Right cardiac atrium (tissue), 5 donors: Measurements from ENCODE around the gene SLC44A5. TPM values are rescaled to one million over a fixed set of nuclear protein-coding genes. Genes with fewer than 3 reads are reported as not detected.
A peak's percentile ranks its signal among the peaks of the same experiment; 100 is the strongest.
"Not testable (repeated sequence)": the region's sequence is repeated elsewhere in the genome, so short reads cannot be mapped to it uniquely, and the experiment has no call there.

Experiments
- ATAC-seq, 2 donors: fragments of 200-7000 bp; cut with Tn5 transposase; one replicate each; pipeline versions ENCODE4 v1.8.0 to v1.9.1; 2020; ENCODE audit warnings: moderate library complexity in 2 of 2, mild to moderate bottlenecking in 1 of 2
- DNase-seq, 3 donors: peaks; one replicate each; pipeline ENCODE4 v3.0.0-alpha.2; 2020
- H3K27ac ChIP-seq: one replicate; pipeline ENCODE4 v1.5.1; 2013; ENCODE audit warnings: mild to moderate bottlenecking, low read length, control low read depth, moderate library complexity
- H3K27me3 ChIP-seq: one replicate; pipeline ENCODE4 v1.6.1; 2013; ENCODE audit not compliant: control insufficient read depth, insufficient read depth
- H3K4me1 ChIP-seq: one replicate; pipeline ENCODE4 v1.6.1; 2013; ENCODE audit warnings: low read length; ENCODE audit not compliant: control insufficient read depth, insufficient read depth
- H3K4me3 ChIP-seq: one replicate; pipeline ENCODE4 v1.5.1; 2013; ENCODE audit warnings: low read length, control low read depth
- H3K9me3 ChIP-seq: one replicate; pipeline ENCODE4 v1.6.1; 2013; ENCODE audit warnings: low read length; ENCODE audit not compliant: control insufficient read depth
- WGBS: extraction: QIAGEN DNeasy Blood & Tissue Kit; methylation state at CpG from one replicate; pipeline ENCODE4 v1.1.7; 2013; 5-methylcytosine and 5-hydroxymethylcytosine counted together
- intact Hi-C, 4 donors: fragments of 100-400 bp; cut with DNase I; formaldehyde crosslinking; loops; one replicate each; pipeline versions ENCODE4 v1.11.0 to v1.14.0; 2022 to 2023
- long read RNA-seq, 4 donors: library from polyadenylated mRNA; unstranded; transcript quantifications; one replicate each; pipeline ENCODE4 v2.0.0, GENCODE V29; 2020 to 2021
- polyA plus RNA-seq: library from polyadenylated mRNA; stranded (reverse); fragments of 200-250 nt; gene quantifications from one replicate; pipeline ENCODE4 v1.2.3, GENCODE V29; 2013
- total RNA-seq, 4 donors: library from RNA; stranded (reverse); fragmentation: NEBNext Ultra II Directional; extraction: Animal tissue kit (Norgen Biotek cat#: 25700); gene quantifications; one replicate each; pipeline ENCODE4 v1.2.1, GENCODE V29; 2021
- donor health status: healthy with polysubstance abuse.
- donor health status: DM: no; HTN: yes; CAD: no.
- donor health status: DM: no; HTN: no; CAD: no.
- donor health status: DM: no; HTN: yes; CAD: no; lungs with severe emphysema.
- donor health status: DM: yes; HTN: yes; CAD: no.

The SLC44A5 gene
- total RNA-seq, result 1 to 10 TPM; 1.1 to 4.1 (median 1.3) TPM
- polyA plus RNA-seq, result 0.48 TPM
- long read RNA-seq, donor 1, partial matches to known transcripts, result 0 of 2 reads
- long read RNA-seq, donor 1, other reads (novel, unspliced or antisense), result 2 of 2 reads
- long read RNA-seq, donor 2, partial matches to known transcripts, result 0 of 1 reads
- long read RNA-seq, donor 2, other reads (novel, unspliced or antisense), result 1 of 1 reads
- long read RNA-seq, donor 3, partial matches to known transcripts, result 5 of 15 reads
- long read RNA-seq, donor 3, other reads (novel, unspliced or antisense), result 10 of 15 reads
- long read RNA-seq, donor 4, result 0 reads

DNA sequence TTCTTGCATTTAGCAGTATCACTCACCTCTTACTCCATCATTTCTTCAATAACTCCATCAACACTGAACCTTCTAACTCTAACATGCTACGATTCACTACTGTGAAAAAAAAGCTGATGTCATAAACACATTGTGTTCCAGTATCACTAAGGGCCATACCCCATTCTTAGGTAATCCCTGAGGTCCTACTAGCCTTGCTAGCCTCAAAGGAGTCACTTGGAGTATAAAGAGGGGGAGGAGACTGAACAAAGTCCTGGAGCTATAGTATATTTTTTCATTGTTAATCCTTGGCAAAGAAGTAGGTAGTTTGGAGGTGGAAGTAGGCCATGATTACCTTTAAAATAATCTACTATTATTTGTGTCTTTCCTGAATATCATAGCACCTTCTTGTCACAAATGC is at the start of gene SLC44A5:
SLC44A5 (minus strand) TSS at position 101 of the 400 bp plus-strand sequence. CDS start 69,667 bp downstream, outside the sequence.
- H3K27me3 ChIP-seq, result no peaks in the 10 kb centered on the region
- no peaks in the 10 kb centered on the region for H3K9me3 ChIP-seq
- intact Hi-C loops, result no loop called here
- no peak for ATAC-seq
- WGBS, result 66% methylated on average over 1 of the region's 1 CpG
- no peak for DNase-seq
- no peak within 1 kb of the TSS for H3K27ac ChIP-seq
- no peaks in the 10 kb centered on the region for H3K4me1 ChIP-seq
- no peak within 1 kb of the TSS for H3K4me3 ChIP-seq

DNA sequence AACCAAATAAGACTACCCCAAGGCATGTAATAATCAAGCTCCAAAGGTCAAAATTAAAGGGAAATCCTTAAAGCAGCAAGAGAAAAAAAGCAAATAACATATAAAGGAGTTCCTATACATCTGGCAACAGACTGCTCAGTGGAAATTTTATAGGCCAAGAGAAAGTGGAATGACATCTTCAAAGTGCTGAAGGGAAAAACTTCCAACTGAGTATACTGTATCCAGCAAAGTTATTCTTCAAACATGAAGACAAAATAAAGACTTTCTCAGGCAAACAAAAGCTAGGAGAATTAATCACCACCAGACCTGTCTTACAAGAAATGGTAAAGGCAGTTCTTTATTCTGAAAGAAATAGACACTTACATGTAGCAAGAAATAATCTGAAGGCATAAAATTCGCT is 45.0 kb upstream of the SLC44A5 start:
- no peaks in the 10 kb centered on the region for H3K9me3 ChIP-seq
- ATAC-seq (no peak), DNase-seq (no peak)
- intact Hi-C loops, result no loop called here
- H3K27ac ChIP-seq, result no peak overlapping the region
- no peaks in the 10 kb centered on the region for H3K4me1 ChIP-seq
- no peaks in the 10 kb centered on the region for H3K27me3 ChIP-seq
- 53% methylated on average over 1 of the region's 1 CpG for WGBS
- no peak overlapping the region for H3K4me3 ChIP-seq

DNA sequence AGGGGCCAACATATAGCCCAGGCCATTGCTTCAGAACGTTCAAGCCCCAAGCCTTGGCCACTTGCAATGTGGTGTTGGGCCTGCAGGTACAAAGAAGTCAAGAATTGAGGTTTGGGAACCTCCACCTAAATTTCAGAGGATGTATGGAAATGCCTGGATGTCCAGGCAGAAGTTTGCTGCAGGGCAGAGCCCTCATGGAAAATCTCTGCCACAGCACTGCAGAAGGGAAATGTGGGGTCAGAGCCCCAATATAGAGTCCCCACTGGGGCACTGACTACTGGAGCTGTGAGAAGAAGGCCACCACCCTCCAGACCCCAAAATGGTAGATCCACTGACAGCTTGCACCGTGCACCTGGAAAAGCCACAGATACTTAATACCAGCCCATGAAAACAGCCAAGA is 36.3 kb upstream of the SLC44A5 start:
- ATAC-seq, DNase-seq, H3K9me3 ChIP-seq, H3K27me3 ChIP-seq, H3K27ac ChIP-seq, intact Hi-C loops, H3K4me1 ChIP-seq, H3K4me3 ChIP-seq: not testable (repeated sequence)
- WGBS, result 66% methylated on average over 2 of the region's 2 CpGs

DNA sequence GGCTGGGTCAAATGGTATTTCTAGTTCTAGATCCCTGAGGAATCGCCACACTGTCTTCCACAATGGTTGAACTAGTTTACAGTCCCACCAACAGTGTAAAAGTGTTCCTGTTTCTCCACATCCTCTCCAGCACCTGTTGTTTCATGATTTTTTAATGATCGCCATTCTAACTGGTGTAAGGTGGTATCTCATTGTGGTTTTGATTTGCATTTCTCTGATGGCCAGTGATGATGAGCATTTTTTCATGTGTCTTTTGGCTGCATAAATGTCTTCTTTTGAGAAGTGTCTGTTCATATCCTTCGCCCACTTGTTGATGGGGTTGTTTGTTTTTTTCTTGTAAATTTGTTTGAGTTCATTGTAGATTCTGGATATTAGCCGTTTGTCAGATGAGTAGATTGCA is 34.2 kb upstream of the SLC44A5 start:
- H3K4me1 ChIP-seq, H3K9me3 ChIP-seq: not testable (repeated sequence)
- WGBS, result 92% methylated on average over 2 of the region's 4 CpGs

DNA sequence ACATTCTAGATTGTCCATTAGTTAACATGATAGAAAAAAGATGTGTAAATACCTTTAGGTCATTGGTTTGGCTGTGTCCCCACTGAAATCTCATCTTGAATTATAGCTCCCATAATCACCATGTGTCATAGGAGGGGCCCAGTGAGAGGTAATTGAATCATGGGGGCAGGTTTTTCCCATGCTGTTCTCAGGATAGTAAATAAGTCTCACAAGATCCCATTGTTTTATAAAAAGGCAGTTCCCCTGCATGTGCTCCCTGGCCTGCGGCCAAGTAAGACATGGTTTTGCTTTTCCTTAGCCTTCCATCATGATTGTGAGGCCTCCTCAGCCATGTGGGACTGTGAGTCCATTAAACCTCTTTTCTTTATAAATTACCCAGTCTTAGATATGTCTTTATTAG is 32.5 kb upstream of the SLC44A5 start:
- Histone ChIP-seq H3K9me3 (no peaks in the 10 kb centered on the region), H3K4me1 (no peaks in the 10 kb centered on the region), H3K4me3 (no peak overlapping the region), H3K27ac (no peak overlapping the region), H3K27me3 (no peaks in the 10 kb centered on the region)
- ATAC-seq, result no peak
- intact Hi-C loops, result no loop called here
- DNase-seq, result peak in 1 of 3 donors; percentile 37
- 53% methylated on average over 1 of the region's 1 CpG for WGBS

More for the DNA sequence above, 34.2 kb upstream of the SLC44A5 start:
- DNase-seq, ATAC-seq, H3K27me3 ChIP-seq, intact Hi-C loops, H3K4me3 ChIP-seq, H3K27ac ChIP-seq: not testable (repeated sequence)

DNA sequence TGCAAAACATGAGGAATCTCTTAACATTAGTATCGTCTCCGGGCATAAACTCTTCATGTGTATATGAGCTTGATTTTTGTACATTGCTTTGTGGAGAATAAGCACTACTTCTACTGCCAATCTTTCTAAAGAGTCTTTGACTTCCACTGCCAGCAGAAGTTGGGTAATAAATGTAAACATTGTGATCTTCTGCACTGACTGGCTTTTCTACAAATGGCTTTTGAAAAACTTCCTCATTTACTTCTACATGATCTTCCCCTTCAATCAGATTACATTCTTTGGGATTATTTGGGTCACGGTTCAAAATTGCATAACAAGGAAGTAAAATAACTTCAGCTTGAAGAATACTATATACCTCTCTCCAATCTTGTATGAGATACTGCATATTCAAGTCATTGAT is 30.4 kb upstream of the SLC44A5 start:
- intact Hi-C loops, result no loop called here
- 73% methylated on average over 3 of the region's 3 CpGs for WGBS
- Histone ChIP-seq H3K9me3 (no peaks in the 10 kb centered on the region), H3K4me1 (no peaks in the 10 kb centered on the region), H3K27me3 (no peaks in the 10 kb centered on the region), H3K4me3 (no peak overlapping the region), H3K27ac (no peak overlapping the region)
- ATAC-seq (no peak), DNase-seq (no peak)

DNA sequence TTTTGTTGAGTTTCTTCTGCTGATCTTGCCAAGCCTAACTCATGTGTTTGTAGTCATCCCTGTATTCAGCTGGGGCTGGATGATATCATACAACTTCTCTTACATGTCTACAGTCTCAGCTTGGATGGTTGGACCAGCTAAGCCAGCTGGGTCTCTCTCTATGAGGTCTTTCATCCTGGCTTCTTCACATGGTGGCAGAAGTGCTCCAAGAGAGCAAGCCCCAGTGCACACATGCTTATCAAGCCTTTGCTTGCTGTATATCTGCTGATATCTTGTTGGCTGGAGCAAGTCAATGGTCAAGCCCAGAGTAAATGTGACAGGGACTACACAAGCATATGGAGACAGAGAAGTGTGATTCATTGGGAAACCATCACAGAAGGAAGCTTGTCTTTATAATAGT is 29.2 kb upstream of the SLC44A5 start:
- no peaks in the 10 kb centered on the region for H3K4me1 ChIP-seq
- no peak for DNase-seq
- no peaks in the 10 kb centered on the region for H3K9me3 ChIP-seq
- no peak overlapping the region for H3K4me3 ChIP-seq
- no peak for ATAC-seq
- H3K27ac ChIP-seq, result no peak overlapping the region
- intact Hi-C loops, result no loop called here
- no peaks in the 10 kb centered on the region for H3K27me3 ChIP-seq

DNA sequence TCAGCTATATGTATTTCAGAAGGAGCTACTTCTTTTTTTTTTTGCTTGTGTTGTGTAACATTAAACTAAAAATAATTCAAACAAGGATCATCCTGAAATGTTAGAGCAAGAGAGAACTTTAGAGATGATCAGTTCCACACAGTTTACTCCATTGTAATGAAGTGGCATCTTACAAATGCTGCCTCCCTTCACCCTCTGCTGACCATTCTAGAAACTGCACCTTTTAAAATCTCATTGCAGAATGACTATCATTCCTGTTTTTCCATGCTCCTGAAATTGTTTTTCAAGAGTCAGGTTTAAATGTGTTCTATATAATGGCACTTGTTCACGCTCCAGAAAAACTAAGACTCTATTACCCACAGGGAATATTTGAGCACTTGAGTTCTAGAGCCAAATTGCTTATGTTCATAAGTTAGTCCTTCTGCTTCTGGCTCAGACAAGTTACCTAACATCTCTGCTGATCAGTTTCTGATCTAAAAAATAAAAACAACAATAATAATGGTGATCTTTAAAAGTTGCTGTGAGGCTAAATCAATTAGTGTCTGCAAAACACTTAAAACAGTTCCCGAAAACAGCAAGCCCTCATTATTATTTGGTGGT is 21.5 kb upstream of the SLC44A5 start:
- intact Hi-C loops, result loop anchor here in 2 of 4 donors (5.0 kb wide), 2 partner anchors 365 to 370 kb away; no protein-coding TSS in a partner anchor
- no peak for DNase-seq
- Histone ChIP-seq H3K27me3 (no peaks in the 10 kb centered on the region), H3K9me3 (no peaks in the 10 kb centered on the region), H3K27ac (no peak overlapping the region), H3K4me1 (no peaks in the 10 kb centered on the region), H3K4me3 (no peak overlapping the region)
- peak; percentile 31 to 70 for ATAC-seq
- WGBS, result 42% methylated on average over 2 of the region's 2 CpGs

DNA sequence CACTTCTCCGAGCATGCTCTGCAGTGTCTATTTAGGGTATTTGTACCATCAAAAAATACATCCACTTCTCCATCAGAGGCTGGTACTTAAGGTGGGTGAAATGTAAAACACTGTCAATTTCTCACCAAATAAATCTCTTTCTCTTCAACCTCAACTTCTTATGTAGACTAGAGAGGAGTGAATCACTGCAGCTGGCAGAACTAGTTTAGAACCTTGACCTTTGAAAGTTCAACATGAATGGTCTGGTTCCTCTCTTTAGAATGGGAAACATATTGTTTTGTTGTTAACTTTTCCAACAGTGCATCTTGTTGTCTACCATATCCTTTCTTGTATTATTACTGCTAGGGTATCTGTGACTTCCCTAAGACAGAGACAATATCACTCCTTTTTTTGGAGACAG is 20.1 kb upstream of the SLC44A5 start:
- H3K9me3 ChIP-seq, result no peaks in the 10 kb centered on the region
- ATAC-seq (no peak), DNase-seq (no peak)
- 69% methylated on average over 1 of the region's 1 CpG for WGBS
- H3K4me3 ChIP-seq, result no peak overlapping the region
- no peaks in the 10 kb centered on the region for H3K27me3 ChIP-seq
- H3K27ac ChIP-seq, result no peak overlapping the region
- no peaks in the 10 kb centered on the region for H3K4me1 ChIP-seq
- intact Hi-C loops, result loop anchor here in 2 of 4 donors (5.0 kb wide), 2 partner anchors 364 to 369 kb away; no protein-coding TSS in a partner anchor

DNA sequence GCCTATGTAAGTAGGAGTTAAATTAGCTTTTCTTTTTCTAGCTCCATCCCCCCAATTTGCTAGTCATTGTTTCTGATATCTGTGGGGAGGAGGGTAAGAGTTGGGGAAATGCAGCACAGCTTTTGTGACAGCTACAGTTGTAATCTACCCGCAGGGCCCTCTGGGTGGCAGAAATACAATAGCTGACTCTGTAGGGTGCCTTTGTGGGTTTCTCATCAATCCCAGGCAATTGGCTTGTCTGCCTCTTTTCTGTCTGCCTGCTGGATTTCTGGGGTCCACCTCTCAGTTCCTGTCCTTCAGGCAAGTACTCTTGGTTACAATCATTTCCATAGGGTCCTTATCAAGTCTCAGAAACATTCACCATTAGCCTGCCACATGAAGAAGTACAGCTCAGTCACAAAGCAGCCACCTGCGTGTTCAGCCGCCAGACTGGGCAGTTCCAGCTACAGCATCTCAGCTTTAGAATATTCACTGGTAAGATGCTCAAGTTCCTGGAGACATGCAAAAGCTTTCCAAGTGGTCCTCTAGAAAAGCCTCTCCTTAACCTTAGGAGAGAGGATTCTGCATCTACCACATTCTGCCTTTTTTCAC is 19.2 kb upstream of the SLC44A5 start:
- Histone ChIP-seq H3K4me1 (no peaks in the 10 kb centered on the region), H3K9me3 (no peaks in the 10 kb centered on the region), H3K27ac (no peak overlapping the region), H3K27me3 (no peaks in the 10 kb centered on the region), H3K4me3 (no peak overlapping the region)
- ATAC-seq, result no peak
- no peak for DNase-seq
- intact Hi-C loops, result loop anchor here in 2 of 4 donors (5.0 kb wide), 2 partner anchors 363 to 368 kb away; no protein-coding TSS in a partner anchor
- WGBS, result 34% methylated on average over 3 of the region's 3 CpGs

DNA sequence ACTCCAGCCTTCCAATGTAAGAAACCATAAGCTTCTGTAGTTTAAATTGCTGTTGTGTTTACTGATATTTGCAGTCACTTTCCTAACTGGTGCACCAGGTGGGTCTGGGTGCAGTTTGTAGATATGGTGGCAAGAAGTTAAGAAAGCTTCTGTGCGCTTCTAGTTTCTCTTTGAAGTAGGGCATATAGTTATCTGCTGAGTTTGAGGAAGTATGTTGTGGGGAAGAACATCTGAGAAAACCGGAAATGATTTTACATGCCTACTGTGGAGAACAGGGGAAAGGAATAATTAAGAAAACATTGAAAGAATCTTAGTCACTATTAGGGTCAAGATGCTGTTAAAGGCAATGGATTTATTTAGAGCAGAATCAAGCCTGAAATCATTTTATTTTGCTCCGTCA is 14.9 kb upstream of the SLC44A5 start:
- H3K4me1 ChIP-seq, result no peaks in the 10 kb centered on the region
- no peak overlapping the region for H3K4me3 ChIP-seq
- intact Hi-C loops, result loop anchor here in 2 of 4 donors (10.0 kb wide), 1 partner anchor 351 kb away; no protein-coding TSS in a partner anchor
- H3K27ac ChIP-seq, result no peak overlapping the region
- no peak for DNase-seq
- 80% methylated on average over 3 of the region's 3 CpGs for WGBS
- H3K9me3 ChIP-seq, result no peaks in the 10 kb centered on the region
- no peak for ATAC-seq
- no peaks in the 10 kb centered on the region for H3K27me3 ChIP-seq
